NCI-H128 (cell line): ENCODE results near the gene SUN2.

Experiments used
- DNase-seq: peaks from one replicate; lab custom pipeline; 2025; ENCODE audit not compliant: unreplicated experiment; lab: John Stamatoyannopoulos, UW

SUN2 gene

DNA sequence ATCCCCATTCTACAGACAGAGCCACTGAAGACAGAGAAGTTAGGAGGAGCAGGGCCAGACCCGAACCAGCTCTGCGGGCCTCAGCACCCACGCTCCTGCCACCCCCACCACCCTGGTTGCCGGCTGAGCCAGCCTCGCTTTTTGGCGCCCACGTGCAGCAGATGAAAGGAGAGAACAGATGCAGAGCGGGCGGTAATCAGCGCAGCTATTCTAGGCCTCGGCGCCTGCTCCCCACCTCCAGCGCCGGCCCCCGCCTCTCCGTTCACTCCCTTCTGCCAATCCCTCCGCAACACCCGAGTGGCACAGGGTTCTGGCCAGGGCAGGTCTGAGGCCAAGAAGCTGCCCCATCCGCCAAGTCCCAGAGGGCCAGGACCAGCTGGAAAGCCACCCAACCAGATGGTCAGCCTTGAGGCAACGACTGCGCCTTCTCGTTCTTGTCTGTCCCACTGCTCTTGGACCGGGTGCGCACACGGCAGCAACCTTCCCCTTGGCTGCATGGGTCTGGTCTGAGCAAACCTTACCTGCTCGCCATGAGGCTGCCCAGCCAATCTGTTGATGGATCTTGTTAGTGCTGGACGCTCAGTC, 21.4 kb upstream of the SUN2 start:
- no peak for DNase-seq

DNA sequence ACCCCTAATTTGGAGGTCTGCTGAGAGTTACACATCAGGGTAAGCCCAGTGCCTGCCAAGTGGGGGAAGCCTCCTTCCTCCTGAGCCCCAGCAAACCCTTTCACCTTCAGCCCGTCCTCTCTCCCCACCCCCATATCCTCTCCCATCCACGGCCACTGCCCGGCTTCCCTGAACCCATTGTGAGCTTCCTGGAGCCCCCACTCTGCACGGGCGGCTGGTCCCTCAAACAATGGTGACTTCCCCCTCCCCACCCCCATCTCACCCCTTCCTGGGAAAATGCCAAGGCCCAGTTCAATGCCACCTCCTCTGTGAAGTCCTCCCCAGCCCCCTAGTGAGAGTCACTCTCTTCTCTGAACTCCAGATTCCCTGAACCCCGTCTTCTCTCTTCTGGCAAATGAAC, 20.3 kb upstream of the SUN2 start:
- no peak for DNase-seq

DNA sequence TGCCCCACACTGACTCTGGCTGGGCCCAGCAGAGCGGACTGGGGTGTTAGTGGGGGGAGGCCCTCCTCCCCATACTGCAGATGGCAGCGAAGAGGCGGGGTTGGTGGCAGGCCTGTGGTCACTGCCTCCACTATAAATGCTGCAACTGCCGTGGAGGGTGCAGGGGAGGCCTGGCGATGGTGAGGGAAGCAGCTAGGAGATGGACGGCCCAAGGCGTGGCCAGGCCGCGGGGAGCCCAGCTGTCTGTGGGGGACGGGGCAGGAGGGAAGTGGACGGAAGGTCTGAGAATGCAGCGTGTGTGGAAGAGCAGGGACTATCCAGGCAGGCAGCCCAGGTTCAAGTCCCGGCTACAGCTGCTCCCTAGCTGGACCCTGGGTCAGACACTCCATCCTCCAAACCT, 19.9 kb upstream of the SUN2 start:
- DNase-seq: no peak

DNA sequence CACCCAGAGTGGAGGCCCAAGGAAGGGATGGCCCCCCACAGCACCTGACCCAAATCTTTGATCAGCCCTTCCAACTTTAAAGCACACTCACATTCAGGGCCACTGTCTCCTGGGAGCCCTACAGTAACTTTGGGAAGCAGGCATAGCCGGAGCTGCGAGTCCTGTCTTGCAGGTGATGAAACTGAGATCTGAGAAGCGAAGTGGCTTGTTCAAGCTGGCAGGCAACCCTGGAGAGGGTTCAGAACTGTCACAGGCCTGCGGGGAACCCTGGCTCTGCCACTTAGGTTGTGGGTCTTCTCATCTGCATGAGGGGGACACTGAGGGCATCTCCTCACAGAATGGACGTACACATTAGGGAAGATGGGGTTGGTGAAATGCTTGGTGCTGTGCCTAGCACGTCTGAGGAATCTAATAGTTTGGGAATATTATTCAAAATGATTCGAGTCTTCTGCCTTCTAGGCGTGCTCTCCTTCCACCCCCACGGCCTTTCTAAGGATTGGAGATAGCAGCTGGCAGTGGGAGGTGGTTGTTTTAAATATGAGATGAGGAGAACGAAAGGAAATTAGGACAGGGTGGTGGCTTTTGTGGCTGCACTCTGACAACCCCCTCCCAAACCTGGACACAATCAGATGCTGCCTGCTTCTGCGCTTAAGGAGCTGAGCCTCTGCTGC, 18.8 kb upstream of the SUN2 start:
- DNase-seq: no peak

DNA sequence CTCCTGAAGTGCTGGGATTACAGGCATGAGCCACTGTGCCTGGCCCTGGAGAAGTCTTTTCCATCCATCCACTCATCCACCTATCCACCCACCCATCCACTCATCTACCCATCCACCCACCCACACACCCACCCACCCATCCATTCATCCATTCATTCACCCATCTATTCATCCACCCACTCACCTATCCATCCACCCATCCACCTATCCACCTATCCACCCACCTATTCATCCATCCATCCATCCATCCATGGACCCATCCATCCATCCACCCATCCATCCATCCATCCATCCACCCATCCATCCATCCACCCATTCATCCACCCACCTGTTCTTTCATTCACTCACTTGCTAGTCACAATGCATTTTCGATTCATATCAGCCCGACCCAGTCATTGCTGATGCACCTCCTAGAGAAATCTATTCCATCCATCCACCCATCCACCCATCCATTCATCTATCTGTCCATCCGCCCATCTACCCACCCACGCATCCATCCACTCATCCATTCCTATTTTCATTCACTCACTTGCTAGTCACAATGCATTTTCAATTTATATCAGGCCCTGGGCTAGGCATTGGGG, 17.7 kb upstream of the SUN2 start:
- no peak for DNase-seq

DNA sequence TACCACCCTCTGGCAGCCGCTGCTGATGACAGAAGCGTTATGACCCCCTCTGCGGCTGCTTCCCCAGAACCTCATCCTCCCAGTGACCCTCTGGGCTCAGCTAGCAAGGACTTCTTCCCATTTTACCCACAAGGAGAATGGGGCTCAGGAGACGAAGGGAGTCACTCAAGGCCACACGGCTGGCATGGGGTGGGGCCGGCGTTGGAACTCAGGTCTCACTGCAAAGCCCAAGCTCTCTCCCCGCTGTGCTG, 16.8 kb upstream of the SUN2 start:
- DNase-seq: no peak

DNA sequence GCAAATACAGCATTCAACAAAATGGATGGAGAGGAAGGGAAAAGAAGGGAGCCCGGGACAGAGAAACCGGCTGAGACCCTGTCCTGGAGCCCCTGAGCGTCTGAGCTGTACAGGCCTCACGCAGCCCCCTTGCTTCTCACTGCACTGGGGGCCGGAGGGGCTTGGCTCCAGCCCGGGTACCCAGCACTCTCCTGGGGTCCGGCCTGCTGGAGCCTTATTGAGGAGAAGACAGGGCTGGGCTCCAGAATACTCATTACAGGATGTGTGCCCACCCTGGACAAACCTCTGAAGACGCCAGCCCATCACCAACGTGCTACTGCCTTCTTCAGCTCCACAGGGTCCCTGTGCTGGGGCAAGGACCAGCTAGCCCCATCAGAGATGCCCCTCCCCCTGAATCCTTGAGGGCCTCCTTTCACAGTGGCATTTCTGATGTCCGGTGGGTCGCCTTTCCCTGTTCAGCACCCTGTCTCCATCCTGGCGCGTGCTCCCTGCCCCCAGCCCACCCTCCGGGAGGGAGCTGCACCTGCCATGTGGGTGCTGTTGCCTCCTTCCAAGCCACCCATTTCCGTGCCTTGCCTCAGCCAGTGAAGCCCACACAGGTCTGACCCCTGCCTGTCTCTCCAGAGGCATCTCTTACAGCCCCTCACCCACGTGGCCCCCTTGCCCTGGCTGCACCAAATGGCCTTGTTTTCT, 14.6 kb upstream of the SUN2 start:
- no peak for DNase-seq

DNA sequence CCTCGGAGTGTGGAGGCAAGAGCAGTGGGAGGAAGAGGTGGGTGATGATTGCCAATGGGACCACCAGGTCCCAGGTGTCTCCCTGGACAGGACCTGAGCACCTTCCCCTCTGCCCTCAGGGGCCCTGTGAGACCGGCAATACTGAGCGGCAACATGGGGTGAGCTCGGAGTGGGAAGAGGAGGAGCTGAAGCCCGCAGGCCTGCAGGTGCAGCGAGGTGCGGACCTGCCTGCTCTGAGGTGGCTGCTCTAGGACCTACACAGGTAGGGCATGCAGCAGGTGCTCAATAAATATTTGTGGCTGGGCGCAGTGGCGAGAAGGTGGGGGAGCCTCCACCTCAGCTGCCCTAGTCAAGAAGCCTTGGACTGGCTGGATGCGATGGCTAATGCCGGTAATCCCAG, 12.2 kb upstream of the SUN2 start:
- no peak for DNase-seq

DNA sequence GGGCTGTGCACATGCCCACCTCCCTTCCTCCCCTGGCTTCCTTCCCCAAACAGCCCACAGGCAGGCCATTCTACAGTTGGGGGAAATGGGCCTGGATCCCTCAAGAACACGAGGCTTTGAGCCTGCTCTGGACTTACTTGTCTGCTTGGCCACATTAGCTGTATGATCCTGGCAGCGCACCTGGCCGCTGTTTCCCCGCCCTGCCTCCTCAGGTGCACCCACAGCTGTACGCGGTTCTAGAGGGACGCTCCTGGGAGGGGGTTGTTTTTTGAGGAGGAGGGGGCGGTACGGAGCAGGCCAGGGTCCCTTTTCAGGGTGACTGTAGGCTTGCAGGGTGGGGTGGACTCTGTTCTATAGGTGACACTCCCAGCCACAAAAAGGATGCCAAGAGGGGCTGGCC, 11.5 kb upstream of the SUN2 start:
- DNase-seq: no peak

DNA sequence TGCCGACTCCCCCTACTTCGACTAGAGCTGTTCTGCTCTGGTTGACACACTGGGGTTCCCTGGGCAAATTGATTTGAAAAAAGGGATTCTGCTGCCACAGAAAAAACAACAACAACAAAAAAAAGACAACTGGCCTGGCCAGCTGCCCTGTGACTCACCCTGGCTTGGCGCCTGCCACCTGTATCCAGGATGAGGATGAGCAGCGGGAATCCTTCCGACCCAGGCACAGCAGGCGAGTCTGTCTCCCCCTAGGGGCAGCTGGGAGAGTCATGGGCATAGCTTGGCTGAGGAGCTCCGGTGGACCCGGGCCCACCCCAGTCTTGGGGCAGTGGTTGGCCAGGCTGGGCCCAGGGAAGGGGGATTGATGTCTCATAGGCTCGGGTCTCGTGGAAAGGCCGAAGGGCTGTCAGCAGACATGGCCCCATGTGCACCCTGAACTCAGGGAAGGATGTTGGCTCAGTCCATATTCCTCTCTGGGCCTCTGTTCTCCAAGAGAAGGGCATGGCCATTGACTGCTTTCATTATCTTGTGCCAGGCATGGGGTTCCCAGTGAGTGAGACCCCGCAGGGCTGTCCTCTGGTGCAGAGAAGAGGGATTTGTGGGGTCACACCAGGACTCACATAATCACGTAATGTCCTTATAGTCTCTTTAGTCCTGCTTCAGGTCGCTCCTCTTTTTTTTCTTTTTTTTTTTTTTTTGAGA, 10.4 kb upstream of the SUN2 start:
- DNase-seq: no peak

DNA sequence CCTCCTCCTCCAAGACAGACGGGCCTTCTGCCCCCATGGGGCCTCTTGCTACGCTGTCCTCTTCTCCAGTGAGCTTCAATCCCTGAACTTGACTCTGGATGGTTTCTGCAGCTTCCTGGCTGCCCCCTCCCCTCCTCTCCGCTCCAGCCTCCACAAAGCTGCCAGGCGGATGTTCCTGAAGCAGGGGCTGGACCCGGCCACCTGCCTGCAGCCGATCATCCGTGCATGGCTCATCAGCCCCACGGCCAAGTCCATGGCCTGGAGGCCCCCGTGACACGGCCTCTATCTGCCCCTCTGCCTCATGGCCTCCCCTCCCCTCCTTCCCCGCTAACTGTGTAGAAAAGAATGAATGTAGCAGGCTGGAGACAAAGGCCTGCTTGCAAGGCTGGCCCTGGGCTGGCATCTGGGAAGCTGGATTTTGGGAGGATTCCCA, 6.8 kb upstream of the SUN2 start:
- no peak for DNase-seq

DNA sequence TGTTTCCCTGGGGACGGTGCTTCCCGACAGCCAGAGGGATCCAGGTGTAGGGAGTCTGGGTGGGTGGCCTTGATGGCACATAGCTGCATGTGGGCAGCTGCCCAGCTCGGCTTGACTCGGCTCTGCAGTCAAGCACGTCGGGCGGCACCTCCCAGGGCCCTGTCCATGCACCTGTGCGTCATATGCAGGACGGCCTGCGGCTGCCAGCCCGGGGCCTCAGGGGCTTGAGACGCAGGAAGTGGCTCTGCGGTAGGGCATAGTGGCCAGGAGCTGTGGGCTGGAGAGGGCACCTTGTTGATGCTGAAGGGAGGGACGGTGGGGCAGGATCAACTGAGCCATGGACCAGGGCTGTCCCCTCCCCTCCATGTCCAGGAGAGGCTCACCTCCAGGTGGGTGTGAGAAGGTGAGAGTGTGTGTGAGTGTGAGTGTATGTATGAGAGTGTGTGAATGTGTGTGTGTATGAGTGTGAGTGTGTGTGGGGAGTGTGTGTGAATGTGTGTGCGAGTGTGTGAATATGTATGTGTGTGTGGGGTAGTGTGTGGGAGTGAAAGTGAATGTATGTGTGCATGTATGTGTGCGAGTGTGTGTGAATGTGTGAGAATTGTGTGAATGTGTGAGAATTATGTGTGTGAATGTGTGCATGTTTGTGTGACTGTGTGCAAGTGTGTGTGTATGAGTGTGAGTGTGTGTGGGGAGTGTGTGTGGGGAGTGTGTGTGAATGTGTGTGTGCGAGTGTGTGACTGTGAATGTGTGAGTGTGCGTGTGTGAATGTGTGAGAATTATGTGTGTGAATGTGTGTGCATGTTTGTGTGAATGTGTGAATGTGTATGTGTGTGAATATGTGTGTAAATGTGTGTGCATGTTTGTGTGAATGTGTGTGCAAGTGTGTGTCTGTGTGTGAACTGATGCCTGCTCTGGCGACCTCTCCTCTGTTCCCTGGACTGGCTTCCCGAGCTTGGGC, 5.7 kb upstream of the SUN2 start:
- no peak for DNase-seq

DNA sequence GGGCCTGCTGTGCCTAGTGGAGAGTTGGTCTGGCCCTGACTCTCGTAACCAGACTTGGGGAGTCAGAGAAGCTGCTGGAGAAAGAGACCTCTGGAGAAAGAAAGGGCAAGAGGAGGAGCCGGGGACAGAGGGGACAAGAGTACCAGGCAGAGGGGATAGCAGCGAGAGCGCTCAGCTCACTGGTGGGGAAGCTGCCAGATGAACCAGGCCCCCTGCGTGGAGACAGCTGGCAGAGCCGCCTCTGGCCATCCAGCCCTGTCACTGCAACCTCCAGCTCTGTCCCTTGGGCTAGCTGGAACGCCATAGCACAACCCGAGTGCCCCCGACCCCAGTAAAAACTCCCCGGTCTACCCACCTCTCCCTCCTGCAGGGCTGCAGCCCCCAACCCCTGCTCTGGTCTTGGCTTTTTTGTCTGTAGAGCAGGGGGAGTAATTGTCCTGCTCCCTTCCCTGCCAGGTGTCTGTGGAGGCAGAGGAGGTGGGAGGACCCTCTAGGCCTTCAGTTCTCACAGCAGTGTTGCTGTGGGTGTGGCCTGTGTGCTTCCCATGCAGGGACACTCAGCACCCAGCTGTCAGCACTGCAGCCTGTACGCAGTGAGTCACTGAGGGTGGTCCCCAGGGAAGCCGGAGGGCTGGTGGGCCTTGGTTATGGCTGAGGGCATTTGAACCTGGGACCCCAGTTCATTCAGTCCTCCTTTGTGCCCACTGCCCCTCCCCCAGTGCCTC, 4.8 kb upstream of the SUN2 start:
- no peak for DNase-seq

DNA sequence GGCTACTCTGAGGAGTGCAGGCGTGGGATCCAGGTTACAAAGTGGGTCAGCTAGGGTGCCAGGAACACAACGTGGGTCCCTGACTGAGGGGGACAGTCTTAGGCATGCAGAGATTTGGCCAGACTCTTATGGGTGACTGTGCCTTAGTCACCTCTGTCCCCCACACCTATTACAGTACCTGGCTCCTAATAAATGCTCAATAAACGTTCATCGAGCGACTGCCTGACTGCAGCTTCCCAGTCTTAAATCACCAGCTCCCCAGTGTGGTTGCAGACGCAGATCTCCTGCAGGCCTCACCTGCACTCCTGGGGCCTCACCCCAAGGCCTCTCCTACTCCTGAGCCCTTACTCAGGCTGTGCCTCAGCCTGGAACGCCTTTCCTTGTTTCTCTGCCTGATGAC, 3.2 kb upstream of the SUN2 start:
- DNase-seq: no peak

DNA sequence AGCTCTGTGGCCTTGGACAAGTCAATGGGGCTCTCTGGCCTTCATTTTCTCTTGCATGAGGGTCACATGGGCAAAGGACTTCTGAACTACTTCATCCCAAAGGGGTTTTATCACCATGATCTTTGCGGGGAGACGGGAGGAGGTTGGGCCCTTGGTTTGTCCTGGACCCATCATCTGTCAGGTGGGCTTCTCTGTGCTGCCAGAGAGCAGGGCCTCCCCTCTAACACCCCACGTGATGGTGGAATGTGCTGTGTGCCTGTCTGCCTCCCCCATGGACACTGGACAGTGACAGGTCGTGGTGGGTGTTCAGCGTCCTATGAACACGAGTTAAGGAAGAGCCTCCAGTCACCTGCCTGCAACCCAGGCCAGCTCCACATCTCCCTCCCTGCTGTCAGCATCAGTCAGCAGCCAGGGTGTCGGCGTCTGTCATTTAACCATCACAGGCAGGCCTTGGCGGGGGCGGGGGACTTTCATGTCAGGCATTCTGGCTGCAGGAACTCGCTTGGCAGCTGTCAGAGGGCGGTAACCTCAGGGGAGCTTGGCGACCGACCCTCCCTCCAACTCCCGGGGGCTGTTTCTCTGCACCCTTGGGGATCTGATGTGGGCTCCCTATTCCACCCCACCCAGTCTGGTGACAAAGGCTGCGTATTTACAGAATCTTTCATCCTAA, 2.6 kb upstream of the SUN2 start:
- DNase-seq: no peak

DNA sequence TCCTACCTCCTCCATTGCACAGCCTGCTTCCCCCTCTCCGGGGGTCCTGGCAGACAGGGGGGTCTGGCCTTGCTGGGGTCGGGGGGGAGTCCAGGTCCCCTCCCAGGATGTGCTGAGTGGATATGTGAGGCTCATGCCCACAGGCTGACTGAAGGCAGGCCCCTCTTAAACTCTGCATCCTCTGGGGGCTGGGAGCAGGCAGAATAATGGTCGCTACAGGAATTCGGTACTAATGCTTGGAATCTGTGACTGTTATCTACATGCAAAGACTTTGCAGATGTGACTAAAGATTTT, 1.6 kb upstream of the SUN2 start:
- DNase-seq: no peak

DNA sequence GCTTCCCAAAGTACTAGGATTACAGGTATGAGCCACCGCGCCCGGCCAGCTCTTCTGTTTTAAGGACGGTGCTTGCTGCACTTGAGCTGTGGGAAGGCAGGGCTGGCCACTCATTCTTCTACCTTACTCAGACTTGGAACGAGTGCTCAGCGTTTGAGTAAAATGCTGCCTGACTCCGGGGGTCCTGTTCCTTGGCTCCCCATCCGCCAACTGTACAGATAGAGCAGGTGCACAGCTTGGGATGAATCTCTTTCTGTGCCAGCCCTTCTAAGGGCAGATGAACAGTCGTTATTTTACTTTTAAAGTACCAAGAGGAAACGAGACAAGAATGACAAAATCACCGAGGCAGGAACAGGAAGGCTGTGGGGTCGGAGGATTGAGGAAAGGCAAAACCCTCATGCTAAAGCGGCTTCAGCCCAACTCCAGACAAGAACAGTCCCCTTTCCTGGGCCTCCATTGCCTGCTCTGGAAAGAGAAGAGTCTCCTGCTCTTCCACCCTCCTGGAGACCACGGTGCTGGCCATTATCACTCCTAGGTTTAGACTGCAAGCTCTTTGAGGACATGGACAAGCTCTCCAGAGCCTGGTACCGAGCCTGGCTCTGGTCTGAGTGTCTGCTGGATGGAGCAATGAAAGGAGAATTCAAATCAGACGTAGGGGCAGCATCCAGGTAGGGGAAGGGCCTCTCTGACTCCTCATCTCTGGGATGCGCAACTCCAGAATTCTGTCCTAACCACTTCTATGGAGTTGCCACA, 1.1 kb upstream of the SUN2 start:
- no peak for DNase-seq

DNA sequence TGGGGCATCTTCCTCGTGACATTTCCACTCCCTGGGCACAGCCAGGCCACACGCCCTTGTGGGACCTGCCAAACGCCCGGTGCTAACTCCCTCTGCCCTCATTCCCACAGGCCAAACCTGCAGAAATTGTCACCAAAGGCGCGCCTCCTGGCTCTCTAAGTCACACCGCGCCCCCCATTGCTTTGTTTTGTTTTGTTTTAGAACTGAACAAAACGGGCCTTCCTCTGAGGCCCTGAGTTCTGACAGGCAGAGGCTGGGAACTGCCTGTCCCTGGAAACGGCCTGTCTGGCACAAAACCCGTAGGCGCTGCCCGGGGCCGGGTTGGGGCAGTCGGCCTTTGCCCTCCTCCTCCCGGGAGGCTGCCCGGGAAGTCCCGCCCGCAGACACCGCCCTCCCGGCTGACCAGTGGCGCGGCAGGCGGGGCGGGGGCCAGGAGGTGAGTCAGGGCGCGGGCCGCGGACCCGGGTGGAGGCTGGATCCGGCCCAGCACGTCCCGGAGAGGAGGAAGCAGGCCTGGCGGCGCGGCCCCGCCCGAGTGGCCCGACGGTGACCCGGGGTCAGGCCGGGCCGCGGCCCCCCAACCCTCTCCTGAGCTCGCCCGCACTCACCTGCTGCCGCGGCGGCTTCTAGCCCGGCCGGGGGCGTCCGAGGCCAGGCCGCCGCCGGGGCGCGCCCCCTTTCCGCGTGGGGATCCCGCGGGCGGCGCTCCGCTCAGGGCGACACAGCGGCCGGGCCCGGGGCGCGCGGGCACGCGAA, 465 bp downstream of the SUN2 start:
- DNase-seq: no peak
